IPS DF 4.7 (cell line): ENCODE data around the gene SSTR3.
"Not testable (repeated sequence)": the region's sequence is repeated elsewhere in the genome, so short reads cannot be mapped to it uniquely, and the experiment has no call there.

Experiments used
- DNase-seq: peaks from one replicate; pipeline ENCODE4 v3.0.0-alpha.2; 2013; ENCODE audit warnings: low spot score; ENCODE audit errors: extremely low read depth

SSTR3 gene

GRCh38 chr22:37242395-37242918, 30.2 kb upstream of the SSTR3 start:
- no peak for DNase-seq

- DNase-seq = no peak
Measured at GRCh38 chr22:37241351-37242142, 29.3 kb upstream of the SSTR3 start.

GRCh38 chr22:37240941-37241320, 28.7 kb upstream of the SSTR3 start:
- DNase-seq = no peak

DNA sequence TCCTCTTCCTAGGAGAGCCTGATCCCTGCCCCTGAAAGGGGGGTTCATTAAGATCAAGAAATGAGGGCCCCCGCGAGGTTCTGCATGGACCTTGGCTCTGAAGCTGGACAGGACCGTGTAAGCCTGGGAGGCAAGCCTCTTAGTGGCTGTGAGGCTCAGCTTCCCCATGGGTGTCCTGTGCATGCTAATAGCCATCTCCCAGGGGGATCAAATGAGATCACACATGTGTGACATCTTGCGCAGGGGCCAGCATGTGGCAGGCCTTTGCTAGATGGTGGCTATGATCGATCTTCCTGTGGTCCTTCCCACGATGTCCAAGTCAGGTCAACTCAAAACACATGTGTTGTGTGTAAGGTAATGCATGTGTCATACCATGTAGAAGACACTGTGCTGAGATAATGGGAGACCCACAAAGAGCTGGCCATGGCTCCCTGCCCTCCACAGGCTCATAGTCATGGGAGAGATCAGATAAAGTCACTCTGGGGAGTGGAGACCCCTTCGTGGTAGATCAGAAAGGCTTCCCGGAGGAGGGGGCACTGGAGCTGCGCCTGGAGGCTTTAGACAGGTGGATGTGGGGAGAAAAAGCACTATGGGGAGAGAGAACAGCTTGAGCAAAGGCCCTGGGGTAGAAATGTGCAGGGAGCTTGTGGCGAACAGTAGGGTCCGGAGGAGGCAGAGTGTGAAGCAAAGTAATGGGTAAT, 28.1 kb upstream of the SSTR3 start:
- no peak for DNase-seq

DNA sequence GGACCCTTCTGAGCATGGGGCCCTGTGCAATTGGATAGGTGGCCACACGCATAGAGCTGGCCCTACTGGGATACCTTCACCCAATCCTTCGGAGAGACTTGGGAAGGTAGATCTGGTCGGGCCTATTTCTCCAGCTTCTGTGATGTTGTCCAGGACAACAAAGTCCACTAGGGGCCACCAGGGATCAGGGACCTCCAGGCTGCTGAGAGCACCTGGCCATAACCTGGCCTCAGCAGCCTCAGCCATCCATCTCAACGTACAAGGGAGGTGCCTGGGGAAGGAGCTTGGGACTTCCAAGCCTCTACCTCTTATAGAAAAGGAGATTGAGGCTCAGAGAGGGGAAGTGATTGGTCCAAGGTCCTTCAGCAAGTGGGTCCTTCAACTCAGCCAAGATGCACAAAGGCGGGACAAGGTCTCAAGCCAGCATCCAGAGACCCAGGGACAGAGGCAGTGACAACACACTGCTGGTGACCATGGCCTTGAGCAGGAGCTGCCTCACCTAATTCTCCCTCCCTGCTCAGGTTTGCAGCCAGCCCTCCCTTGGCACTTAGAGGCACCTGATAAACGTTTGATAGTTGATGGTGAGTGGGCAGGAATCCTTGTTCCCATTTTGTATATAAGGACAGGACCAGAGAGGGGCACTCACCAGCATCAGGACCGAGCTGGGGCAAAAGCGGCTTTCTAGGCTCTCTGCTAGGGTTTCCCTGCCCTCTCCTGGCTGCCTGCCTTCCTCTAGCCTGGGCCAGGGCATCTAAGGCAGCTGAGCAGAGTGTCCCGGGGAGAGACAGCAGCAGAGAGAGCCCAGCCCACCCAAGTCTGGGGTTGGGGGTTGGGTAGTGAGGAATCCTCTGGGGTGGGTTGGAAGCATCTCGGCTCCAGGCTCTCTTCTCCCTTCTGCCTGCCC, 27.3 kb upstream of the SSTR3 start:
- DNase-seq = no peak

- no peak for DNase-seq
Measured at GRCh38 chr22:37237371-37238268, 25.3 kb upstream of the SSTR3 start.

DNA sequence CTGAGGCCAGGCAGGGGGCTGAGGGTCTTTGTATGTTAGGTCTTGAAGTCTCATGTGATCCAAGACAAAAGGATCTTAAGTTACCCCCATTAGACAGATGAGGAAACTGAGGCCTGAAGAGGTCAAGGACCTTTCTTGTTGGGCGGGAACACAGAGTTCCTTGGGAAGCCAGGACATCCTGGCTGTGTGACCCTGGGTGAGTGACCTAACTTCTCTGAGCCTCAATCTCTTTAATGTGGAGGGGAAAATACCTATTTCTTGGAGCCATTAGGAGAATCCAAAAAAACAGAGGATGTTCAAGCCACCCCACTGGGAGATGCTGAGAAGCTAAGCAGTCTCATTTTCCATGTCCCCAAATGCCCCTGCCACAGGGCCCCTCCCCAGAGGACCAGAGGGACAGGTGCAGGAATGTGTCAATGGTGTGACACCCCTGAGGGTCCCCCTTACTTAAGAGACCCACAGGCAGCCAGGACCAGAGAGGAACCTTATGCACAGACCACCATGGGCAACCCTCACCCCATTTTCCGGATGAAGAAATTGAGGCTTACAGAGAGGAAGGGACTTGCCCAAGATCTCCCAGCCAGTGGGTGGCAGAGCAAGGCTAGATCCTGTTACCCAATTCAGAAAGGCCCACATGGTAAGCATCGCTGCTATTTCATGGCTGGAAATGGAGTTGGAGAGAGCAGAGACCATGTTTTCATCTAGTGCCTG, 23.8 kb upstream of the SSTR3 start:
- no peak for DNase-seq

DNA sequence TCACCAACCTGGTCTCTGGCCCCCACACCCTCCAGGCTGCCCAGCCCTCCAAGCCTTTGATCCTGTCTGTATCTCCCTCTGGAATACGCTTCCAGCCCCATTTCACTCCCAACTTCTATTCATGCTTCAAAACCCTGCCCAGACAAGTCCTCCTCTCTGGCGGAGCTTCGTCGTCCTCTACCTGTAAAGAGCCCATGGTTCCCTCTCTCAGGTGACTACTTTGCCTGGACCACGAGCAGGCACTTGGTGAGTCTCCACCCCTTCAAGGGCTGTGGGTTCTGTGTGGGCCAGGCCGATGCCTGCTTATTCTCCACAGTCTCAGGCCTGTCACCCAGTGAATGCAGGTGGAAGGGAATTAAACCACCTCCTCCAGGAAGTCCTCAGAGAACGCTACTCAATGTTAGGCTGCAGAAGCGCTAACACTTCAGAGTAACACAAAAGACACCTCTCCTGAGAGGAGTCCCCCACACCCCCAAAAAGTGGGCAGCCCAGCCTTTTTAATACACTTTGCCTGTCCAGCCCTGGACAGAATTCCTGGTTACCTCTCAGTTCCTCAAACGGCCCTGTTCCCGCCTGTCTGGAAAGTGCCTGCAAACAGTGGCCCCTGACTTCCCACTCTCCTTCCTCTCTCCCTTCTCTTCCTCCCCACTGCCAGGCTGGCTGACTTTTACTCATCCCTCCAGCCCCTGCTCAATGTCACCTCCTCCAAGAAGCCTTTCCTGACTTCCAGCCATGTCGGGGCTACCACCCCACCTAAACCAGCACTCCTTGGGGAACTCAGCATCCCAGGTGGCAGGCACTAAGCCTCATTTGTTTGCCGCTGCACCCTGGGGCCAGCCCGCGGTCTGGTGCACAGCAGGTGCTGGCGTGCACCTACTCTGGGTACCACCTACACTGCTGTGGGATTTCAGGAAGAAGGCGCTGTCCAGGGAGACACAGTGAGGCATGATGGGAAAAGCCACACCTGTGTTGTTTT, 22.7 kb upstream of the SSTR3 start:
- DNase-seq = no peak

GRCh38 chr22:37233751-37234631, 21.7 kb upstream of the SSTR3 start:
- DNase-seq = no peak

DNA sequence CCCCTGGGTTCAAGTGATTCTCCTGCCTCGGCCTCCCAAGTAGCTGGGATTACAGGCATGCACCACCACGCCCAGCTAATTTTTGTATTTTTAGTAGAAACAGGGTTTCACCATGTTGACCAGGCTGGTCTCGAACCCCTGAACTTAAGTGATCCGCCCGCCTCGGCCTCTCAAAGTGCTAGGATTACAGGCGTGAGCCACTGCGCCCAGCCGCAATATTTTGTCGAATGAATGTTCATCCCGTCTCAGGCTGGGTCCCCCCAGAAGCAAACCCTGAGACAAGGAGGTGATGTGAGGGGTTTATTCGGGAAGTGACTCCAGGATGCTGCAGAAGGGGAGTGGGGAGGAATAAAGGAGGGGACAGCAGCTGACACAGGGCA, 21.1 kb upstream of the SSTR3 start:
- DNase-seq = not testable (repeated sequence)

DNA sequence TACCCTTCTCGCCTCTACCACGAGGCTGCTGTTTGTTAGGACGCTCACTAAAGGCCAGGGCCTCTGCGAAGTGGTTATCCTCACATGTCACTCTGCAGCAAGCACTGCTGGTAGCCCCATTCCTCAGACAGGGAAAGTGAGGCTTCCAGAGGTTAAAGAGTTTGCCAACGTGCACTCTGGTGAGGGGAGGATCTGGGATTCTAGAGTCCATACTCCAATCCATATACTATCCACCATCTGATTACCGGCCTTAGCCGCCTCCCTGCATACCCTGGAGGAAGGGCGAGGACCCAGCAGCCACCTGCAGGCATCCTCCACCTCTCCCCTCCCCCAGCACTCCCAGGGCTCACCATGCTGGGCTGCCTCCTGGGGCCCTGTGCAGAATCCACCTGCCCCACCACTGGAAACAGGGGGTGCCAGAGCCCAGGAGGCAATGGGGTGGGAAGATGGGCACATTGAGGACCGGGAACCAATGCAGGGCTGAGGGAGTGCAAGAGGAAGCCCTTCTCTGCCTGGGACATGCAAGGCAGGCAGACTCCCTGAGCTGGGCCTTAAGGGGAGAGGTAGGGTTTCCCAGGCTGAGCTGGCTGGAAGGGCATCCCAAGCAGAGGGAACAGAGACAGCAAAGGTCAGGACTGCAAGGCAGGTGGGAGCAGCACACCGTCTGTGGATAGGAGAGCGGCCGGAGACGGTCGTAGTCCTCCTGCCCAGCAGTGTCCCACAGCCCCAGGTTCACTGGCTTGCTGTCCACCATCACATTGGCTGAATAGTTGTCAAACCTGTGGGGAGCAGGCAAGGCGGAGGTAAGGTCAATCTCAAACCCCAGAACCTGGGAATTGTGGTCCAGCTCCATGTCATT, 20.1 kb upstream of the SSTR3 start:
- no peak for DNase-seq

- DNase-seq = no peak
Measured at GRCh38 chr22:37231406-37232139, 19.3 kb upstream of the SSTR3 start.

DNA sequence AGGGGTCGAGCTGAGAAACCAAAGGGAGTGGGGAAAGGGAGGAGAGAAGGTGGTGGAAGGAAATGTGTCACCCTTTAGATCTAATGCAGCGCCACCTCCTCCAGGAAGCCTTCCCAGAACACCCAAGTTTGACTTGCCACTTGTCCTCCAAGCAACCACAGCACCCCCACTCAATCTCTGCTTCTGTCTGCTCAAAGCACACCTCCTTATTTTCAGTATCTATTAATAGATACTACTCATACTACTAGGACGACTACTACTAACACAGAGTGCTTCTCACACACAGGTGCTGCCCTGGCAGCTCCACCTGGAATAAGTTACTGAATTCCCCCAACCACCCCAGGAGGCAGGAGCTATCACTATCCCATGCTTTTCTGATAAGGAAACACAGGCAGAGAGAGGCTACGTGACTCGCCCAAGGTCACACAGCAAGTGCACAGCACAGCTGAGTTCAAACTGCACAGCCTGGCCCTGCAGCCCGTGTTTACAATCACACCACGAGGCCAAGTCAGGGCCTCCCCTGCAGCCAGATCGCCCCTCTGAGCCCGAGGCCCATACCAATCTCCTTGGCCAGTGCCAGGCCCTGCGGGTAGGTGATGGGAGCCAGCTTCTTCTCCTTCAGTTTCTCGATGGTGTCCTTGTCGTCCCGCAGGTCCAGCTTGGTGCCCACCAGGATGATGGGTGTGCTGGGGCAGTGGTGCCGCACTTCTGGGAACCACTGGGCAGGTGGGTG, 18.6 kb upstream of the SSTR3 start:
- no peak for DNase-seq

DNA sequence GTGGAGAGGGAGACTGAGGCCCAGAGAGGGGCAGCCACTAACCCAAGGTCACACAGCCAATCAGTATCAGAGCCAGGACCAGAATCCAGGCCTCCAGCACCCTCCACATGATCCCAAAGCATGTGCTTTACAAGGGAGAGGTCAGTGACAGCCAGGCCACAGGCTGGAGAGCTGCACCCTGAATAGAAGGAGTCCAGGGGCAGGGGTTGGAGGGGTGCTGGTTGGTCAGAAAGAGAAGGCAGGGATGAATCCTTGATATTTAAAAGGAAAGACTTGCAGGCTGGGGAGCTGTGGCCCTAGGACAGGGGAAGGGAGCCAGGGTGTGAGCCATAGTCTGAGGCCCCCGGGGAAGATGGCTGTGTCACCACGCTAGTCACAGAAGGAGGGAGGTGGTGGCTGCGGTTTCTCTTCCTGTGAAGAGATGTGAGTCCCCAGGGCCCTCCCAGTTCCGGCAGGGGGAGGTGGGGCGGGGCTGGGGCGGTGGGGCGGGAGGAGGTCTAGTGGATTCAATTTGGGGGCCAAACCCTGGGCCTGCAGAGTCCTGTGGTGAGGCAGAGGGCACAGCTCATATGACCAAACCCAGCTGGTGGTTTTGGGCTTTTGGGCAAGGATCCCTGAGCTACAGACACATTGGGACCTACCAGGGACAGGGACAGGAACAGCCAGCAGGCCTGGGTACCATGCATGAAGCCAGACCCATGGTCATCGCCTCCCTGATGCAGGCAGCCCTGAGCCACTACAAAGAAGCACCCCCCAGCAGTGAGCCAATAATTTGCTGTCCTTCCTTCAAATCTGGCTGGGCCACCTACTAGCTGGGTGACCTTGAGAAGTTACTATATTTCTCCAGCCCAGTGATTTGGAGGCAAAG, 17.8 kb upstream of the SSTR3 start:
- no peak for DNase-seq
